HCT116 (cell line): ENCODE results near the gene TIMM44. TPM values are rescaled to one million over a fixed set of nuclear protein-coding genes. Genes with fewer than 3 reads are reported as not detected.

Experiments used
- ATAC-seq: fragments of 200-7000 bp; cut with Tn5 transposase; 2 replicates; pipeline ENCODE4 v1.9.1; 2020; ENCODE audit warnings: mild to moderate bottlenecking, moderate library complexity
- BruUV-seq: library from RNA; stranded (reverse); fragments of 400-500 nt; replicated peaks from 2 replicates; lab custom pipeline; 2021; lab: Mats Ljungman, UMichigan
- CTCF ChIA-PET: fragments of 300-600 bp; sonication (Branson Sonifier 250); formaldehyde crosslinking; loops from one replicate; lab custom pipeline; 2021; ENCODE audit warnings: antibody characterized with exemption; lab: Charles Lee
- POLR2A ChIA-PET: fragments of 300-600, 350-600 bp; sonication (Branson Sonifier 250); formaldehyde crosslinking; loops from one replicate; lab custom pipeline; 2021; ENCODE audit warnings: antibody characterized with exemption; lab: Charles Lee
- RAD21 ChIA-PET, 2 experiments: fragments of 300-600 bp; sonication (Branson Sonifier 250); formaldehyde crosslinking; loops; one replicate each; lab custom pipeline; 2023; ENCODE audit warnings: low total read pairs in 2 of 2; ENCODE audit not compliant: uncharacterized antibody in 2 of 2, unreplicated experiment in 2 of 2, low non-redundant PET in 1 of 2; lab: Charles Lee
- DNase-seq: peaks from one replicate; pipeline ENCODE4 v3.0.0-alpha.2; 2010; ENCODE audit warnings: low read depth, low spot score
- H2AFZ ChIP-seq: fragments of 200-600 bp; shearing (Covaris generic), sonication (generic); 2 replicates; pipeline ENCODE4 v1.6.1; 2017; ENCODE audit warnings: low read depth, mixed run types, mixed read lengths, antibody characterized with exemption, low read length; ENCODE audit not compliant: poor library complexity, severe bottlenecking
- H3K27ac ChIP-seq: 2 replicates; pipeline ENCODE4 v1.5.1; 2012; ENCODE audit warnings: low read depth, low read length
- H3K27me3 ChIP-seq: fragments of 200-600 bp; sonication (generic); 2 replicates; pipeline ENCODE4 v1.6.1; 2016; ENCODE audit warnings: mixed run types, low read length, mixed read lengths; ENCODE audit not compliant: insufficient read depth
- H3K36me3 ChIP-seq, 2 experiments: fragments of 200-500 bp in 1 of 2; fragments of 200-600 bp in 1 of 2; sonication (Bioruptor generic) in 1 of 2; sonication (generic) in 1 of 2; 2 replicates each; pipeline versions ENCODE4 v1.5.1 to v1.6.1; 2014 to 2016; ENCODE audit warnings: low read length in 2 of 2, inconsistent platforms in 1 of 2, mixed read lengths in 1 of 2, mixed run types in 1 of 2; ENCODE audit not compliant: insufficient read depth in 2 of 2, control insufficient read depth in 1 of 2
- H3K4me1 ChIP-seq, 2 experiments: fragments of 200-600 bp in 1 of 2; sonication (generic) in 1 of 2; 2 replicates each; pipeline versions ENCODE4 v1.5.1 to v1.6.1; 2012 to 2017; ENCODE audit warnings: low read length in 2 of 2, inconsistent platforms in 1 of 2, mild to moderate bottlenecking in 1 of 2, mixed read lengths in 1 of 2, mixed run types in 1 of 2, moderate library complexity in 1 of 2; ENCODE audit not compliant: insufficient read depth in 2 of 2, control insufficient read depth in 1 of 2
- H3K4me2 ChIP-seq: fragments of 200-600 bp; sonication (generic); 2 replicates; pipeline ENCODE4 v1.6.1; 2017; ENCODE audit warnings: mixed run types, low read length, mixed read lengths
- H3K4me3 ChIP-seq, 2 experiments: fragments of 200-600 bp in 1 of 2; sonication (generic) in 1 of 2; replicated peaks in 1 of 2; 2 replicates each; pipeline ENCODE4 v1.5.1; 2011 to 2016; ENCODE audit warnings: low read length in 2 of 2, control low read depth in 1 of 2, low read depth in 1 of 2, mild to moderate bottlenecking in 1 of 2, mixed read lengths in 1 of 2, mixed run types in 1 of 2
- H3K79me2 ChIP-seq: fragments of 200-600 bp; sonication (generic); 2 replicates; pipeline ENCODE4 v1.6.1; 2017; ENCODE audit warnings: mild to moderate bottlenecking, mixed run types, low read length, moderate library complexity, mixed read lengths; ENCODE audit not compliant: insufficient read depth
- H3K9ac ChIP-seq: fragments of 200-600 bp; sonication (generic); 2 replicates; pipeline ENCODE4 v1.6.1; 2016; ENCODE audit warnings: low read length, mixed read lengths
- H3K9me2 ChIP-seq: fragments of 200-600 bp; sonication (generic), shearing (Covaris generic); 2 replicates; pipeline ENCODE4 v1.6.1; 2017; ENCODE audit warnings: mixed run types, mild to moderate bottlenecking, moderate library complexity; ENCODE audit not compliant: insufficient read depth
- H3K9me3 ChIP-seq, 2 experiments: fragments of 200-500 bp in 1 of 2; fragments of 200-600 bp in 1 of 2; sonication (Bioruptor generic) in 1 of 2; sonication (generic) in 1 of 2; 2 replicates each; pipeline ENCODE4 v1.6.1; 2014 to 2017; ENCODE audit warnings: low read length in 2 of 2, mixed read lengths in 2 of 2, inconsistent platforms in 1 of 2, low read depth in 1 of 2, mild to moderate bottlenecking in 1 of 2, mixed run types in 1 of 2, moderate library complexity in 1 of 2; ENCODE audit not compliant: control insufficient read depth in 1 of 2, insufficient read depth in 1 of 2
- H4K20me1 ChIP-seq: fragments of 200-600 bp; sonication (generic), shearing (Covaris generic); 2 replicates; pipeline ENCODE4 v1.6.1; 2017; ENCODE audit warnings: mixed run types, mild to moderate bottlenecking, moderate library complexity; ENCODE audit not compliant: insufficient read depth
- CEBPB ChIP-seq: IDR thresholded peaks from 2 replicates; pipeline ENCODE4 v1.6.1; 2012; ENCODE audit warnings: low read depth
- EGR1 ChIP-seq: IDR thresholded peaks from 2 replicates; pipeline ENCODE4 v1.6.1; 2012; ENCODE audit warnings: low read depth
- FOSL1 ChIP-seq: IDR thresholded peaks from 2 replicates; pipeline ENCODE4 v1.6.1; 2012; ENCODE audit warnings: low read depth
- JUND ChIP-seq: IDR thresholded peaks from 2 replicates; pipeline ENCODE4 v1.6.1; 2012
- POLR2A ChIP-seq: IDR thresholded peaks from 2 replicates; pipeline ENCODE4 v1.7.0; 2011; ENCODE audit warnings: borderline replicate concordance; ENCODE audit not compliant: insufficient read depth, insufficient read length; ENCODE audit errors: extremely low read depth
- POLR2AphosphoS5 ChIP-seq: IDR thresholded peaks from 2 replicates; pipeline ENCODE4 v1.6.1; 2011; ENCODE audit warnings: mild to moderate bottlenecking, low read depth, low read length, moderate library complexity
- RAD21 ChIP-seq: IDR thresholded peaks from 2 replicates; pipeline ENCODE4 v1.6.1; 2012; ENCODE audit warnings: low read depth, mild to moderate bottlenecking
- SIN3A ChIP-seq: IDR thresholded peaks from 2 replicates; pipeline ENCODE4 v1.6.1; 2012; ENCODE audit warnings: low read depth
- SP1 ChIP-seq: IDR thresholded peaks from 2 replicates; pipeline ENCODE4 v1.6.1; 2012; ENCODE audit warnings: low read depth
- SRF ChIP-seq: IDR thresholded peaks from 2 replicates; pipeline ENCODE4 v1.6.1; 2012; ENCODE audit warnings: low read depth
- TCF7L2 ChIP-seq: IDR thresholded peaks from 2 replicates; pipeline ENCODE4 v1.7.0; 2011; ENCODE audit warnings: borderline replicate concordance, inconsistent platforms; ENCODE audit not compliant: insufficient read depth, insufficient read length; ENCODE audit errors: extremely low read depth
- YY1 ChIP-seq: IDR thresholded peaks from 2 replicates; pipeline ENCODE4 v1.6.1; 2011; ENCODE audit warnings: low read length, low read depth, moderate library complexity, mild to moderate bottlenecking; ENCODE audit not compliant: insufficient replicate concordance; ENCODE audit errors: extremely low read depth
- ZFX ChIP-seq: fragments of 450-650 bp; IDR thresholded peaks from 2 replicates; pipeline ENCODE4 v1.6.1; 2017
- ZNF274 ChIP-seq: fragments of 200-500 bp; sonication (Bioruptor generic); IDR thresholded peaks from 2 replicates; pipeline ENCODE4 v1.6.1; 2014; ENCODE audit warnings: mild to moderate bottlenecking, low read depth, low read length, inconsistent platforms
- intact Hi-C: fragments of 100-400 bp; cut with micrococcal nuclease; formaldehyde crosslinking; loops from 2 replicates; pipeline ENCODE4 v1.10.0; 2022
- total RNA-seq: library from RNA; stranded (reverse); gene quantifications from one replicate; pipeline ENCODE4 v1.2.1, GENCODE V29; 2021; ENCODE audit not compliant: unreplicated experiment
- TF ChIP-seq, protein P1 (sequence below): IDR thresholded peaks from 2 replicates; pipeline ENCODE4 v1.6.1; 2012; ENCODE audit warnings: low read depth
- TF ChIP-seq, protein P2 (sequence below): IDR thresholded peaks from 2 replicates; pipeline ENCODE4 v1.6.1; 2012
- TF ChIP-seq, protein P3 (sequence below): IDR thresholded peaks from 2 replicates; pipeline ENCODE4 v1.6.1; 2012
- TF ChIP-seq, protein P4 (sequence below), 3 experiments: fragments of 200-600 bp in 1 of 3; sonication (generic) in 1 of 3; IDR thresholded peaks in 2 of 3; conservative IDR thresholded peaks in 1 of 3; 2 replicates each; pipeline ENCODE4 v1.5.1; 2012 to 2017; ENCODE audit warnings: low read depth in 2 of 3, low read length in 2 of 3, antibody characterized with exemption in 1 of 3, borderline replicate concordance in 1 of 3, control low read depth in 1 of 3, mild to moderate bottlenecking in 1 of 3, mixed read lengths in 1 of 3, mixed run types in 1 of 3, moderate library complexity in 1 of 3; ENCODE audit not compliant: insufficient read depth in 1 of 3
- TF ChIP-seq, protein P5 (sequence below): IDR thresholded peaks from 2 replicates; pipeline ENCODE4 v1.6.1; 2011; ENCODE audit warnings: mild to moderate bottlenecking, low read length, moderate library complexity; ENCODE audit not compliant: insufficient replicate concordance; ENCODE audit errors: extremely low read depth

Gene TIMM44
- total RNA-seq, 1 experiment from 2014 or later = 136 TPM

DNA sequence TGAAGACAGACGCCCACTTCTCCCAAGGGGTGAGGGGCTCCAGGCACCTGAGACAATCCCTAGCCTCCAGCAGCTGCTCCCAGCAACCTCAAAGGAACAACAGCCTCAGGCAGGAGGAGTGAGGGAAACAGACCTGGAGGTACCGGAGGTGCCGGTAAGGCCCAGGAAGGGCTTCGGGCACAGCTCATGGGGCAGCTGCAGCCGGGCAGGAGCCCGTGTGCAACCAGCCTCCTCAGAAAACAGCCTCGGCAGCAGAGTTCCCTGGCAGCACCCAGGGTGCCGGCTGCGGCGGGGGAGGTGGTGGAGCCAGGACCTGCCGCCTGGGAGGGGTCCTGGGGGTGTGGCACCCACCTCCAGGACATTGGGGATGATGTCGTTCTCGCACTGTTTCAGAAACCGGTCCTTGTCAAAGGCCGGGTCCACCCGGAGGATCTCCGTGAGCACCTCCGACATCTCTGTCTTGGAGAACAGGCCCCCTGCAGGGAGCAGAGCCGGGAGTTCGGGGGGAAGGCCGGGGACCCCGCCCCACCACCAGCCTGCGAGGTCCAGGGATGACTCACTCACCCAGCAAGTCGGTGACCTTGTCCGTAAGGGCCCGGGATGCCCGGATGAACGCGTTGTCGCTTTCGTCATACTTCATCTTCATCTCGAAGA is 11.1 kb downstream of the TIMM44 start:
- ATAC-seq = no peak
- CTCF ChIA-PET = no interaction called here

More for the DNA sequence above, 11.1 kb downstream of the TIMM44 start:
- no TSS peak for BruUV-seq
- DNase-seq = no peak
- POLR2A ChIA-PET = no interaction called here
- Histone ChIP-seq H3K27me3 (no peaks in the 10 kb centered on the region), H3K36me3 (peaks cover 28 to 35% of the 10 kb centered on the region in 2 experiments), H3K9me2 (no peaks in the 10 kb centered on the region), H3K27ac (no peak overlapping the region), H4K20me1 (no peaks in the 10 kb centered on the region), H3K9ac (no peak overlapping the region), H3K4me3 (no peak overlapping the region), H3K4me2 (no peak overlapping the region), H3K79me2 (no peaks in the 10 kb centered on the region; the same call in 1 of the 2 replicates), H3K9me3 (no peaks in the 10 kb centered on the region), H3K4me1 (peaks cover 22 to 31% of the 10 kb centered on the region in 2 experiments), H2AFZ (no peak overlapping the region)
- RAD21 ChIA-PET = no interaction called here
- intact Hi-C loops = no loop called here
- TF ChIP-seq, protein P1, sequence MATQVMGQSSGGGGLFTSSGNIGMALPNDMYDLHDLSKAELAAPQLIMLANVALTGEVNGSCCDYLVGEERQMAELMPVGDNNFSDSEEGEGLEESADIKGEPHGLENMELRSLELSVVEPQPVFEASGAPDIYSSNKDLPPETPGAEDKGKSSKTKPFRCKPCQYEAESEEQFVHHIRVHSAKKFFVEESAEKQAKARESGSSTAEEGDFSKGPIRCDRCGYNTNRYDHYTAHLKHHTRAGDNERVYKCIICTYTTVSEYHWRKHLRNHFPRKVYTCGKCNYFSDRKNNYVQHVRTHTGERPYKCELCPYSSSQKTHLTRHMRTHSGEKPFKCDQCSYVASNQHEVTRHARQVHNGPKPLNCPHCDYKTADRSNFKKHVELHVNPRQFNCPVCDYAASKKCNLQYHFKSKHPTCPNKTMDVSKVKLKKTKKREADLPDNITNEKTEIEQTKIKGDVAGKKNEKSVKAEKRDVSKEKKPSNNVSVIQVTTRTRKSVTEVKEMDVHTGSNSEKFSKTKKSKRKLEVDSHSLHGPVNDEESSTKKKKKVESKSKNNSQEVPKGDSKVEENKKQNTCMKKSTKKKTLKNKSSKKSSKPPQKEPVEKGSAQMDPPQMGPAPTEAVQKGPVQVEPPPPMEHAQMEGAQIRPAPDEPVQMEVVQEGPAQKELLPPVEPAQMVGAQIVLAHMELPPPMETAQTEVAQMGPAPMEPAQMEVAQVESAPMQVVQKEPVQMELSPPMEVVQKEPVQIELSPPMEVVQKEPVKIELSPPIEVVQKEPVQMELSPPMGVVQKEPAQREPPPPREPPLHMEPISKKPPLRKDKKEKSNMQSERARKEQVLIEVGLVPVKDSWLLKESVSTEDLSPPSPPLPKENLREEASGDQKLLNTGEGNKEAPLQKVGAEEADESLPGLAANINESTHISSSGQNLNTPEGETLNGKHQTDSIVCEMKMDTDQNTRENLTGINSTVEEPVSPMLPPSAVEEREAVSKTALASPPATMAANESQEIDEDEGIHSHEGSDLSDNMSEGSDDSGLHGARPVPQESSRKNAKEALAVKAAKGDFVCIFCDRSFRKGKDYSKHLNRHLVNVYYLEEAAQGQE = no peak
- TF ChIP-seq RAD21 = no peak
- TF ChIP-seq, protein P2, sequence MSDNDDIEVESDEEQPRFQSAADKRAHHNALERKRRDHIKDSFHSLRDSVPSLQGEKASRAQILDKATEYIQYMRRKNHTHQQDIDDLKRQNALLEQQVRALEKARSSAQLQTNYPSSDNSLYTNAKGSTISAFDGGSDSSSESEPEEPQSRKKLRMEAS = no peak
- TF ChIP-seq POLR2AphosphoS5 = no peak
- TF ChIP-seq TCF7L2 = no peak
- TF ChIP-seq YY1 = no peak
- no peak for TF ChIP-seq JUND
- TF ChIP-seq, protein P3, sequence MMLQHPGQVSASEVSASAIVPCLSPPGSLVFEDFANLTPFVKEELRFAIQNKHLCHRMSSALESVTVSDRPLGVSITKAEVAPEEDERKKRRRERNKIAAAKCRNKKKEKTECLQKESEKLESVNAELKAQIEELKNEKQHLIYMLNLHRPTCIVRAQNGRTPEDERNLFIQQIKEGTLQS = no peak
- no peak for TF ChIP-seq CEBPB
- TF ChIP-seq FOSL1 = no peak
- TF ChIP-seq EGR1 = no peak
- TF ChIP-seq, protein P4, sequence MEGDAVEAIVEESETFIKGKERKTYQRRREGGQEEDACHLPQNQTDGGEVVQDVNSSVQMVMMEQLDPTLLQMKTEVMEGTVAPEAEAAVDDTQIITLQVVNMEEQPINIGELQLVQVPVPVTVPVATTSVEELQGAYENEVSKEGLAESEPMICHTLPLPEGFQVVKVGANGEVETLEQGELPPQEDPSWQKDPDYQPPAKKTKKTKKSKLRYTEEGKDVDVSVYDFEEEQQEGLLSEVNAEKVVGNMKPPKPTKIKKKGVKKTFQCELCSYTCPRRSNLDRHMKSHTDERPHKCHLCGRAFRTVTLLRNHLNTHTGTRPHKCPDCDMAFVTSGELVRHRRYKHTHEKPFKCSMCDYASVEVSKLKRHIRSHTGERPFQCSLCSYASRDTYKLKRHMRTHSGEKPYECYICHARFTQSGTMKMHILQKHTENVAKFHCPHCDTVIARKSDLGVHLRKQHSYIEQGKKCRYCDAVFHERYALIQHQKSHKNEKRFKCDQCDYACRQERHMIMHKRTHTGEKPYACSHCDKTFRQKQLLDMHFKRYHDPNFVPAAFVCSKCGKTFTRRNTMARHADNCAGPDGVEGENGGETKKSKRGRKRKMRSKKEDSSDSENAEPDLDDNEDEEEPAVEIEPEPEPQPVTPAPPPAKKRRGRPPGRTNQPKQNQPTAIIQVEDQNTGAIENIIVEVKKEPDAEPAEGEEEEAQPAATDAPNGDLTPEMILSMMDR (IDR thresholded peaks at IDR 0.05 in 2 of 3, conservative IDR thresholded peaks at IDR 0.05 in 1 of 3; ENCODE audit: borderline replicate concordance in 1 of 3, insufficient read depth in 1 of 3, low read depth in 2 of 3, low read length in 2 of 3) = no peak
- no peak for TF ChIP-seq SIN3A
- TF ChIP-seq, protein P5, sequence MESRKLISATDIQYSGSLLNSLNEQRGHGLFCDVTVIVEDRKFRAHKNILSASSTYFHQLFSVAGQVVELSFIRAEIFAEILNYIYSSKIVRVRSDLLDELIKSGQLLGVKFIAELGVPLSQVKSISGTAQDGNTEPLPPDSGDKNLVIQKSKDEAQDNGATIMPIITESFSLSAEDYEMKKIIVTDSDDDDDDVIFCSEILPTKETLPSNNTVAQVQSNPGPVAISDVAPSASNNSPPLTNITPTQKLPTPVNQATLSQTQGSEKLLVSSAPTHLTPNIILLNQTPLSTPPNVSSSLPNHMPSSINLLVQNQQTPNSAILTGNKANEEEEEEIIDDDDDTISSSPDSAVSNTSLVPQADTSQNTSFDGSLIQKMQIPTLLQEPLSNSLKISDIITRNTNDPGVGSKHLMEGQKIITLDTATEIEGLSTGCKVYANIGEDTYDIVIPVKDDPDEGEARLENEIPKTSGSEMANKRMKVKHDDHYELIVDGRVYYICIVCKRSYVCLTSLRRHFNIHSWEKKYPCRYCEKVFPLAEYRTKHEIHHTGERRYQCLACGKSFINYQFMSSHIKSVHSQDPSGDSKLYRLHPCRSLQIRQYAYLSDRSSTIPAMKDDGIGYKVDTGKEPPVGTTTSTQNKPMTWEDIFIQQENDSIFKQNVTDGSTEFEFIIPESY = no peak
- no peak for TF ChIP-seq POLR2A
- TF ChIP-seq ZFX = no peak
- no peak for TF ChIP-seq ZNF274
- no peak for TF ChIP-seq SRF
- no peak for TF ChIP-seq SP1
